HepG2 (cell line): Measurements from ENCODE around the gene USH2A. TPM values are rescaled to one million over a fixed set of nuclear protein-coding genes. Genes with fewer than 3 reads are reported as not detected.
A peak's percentile ranks its signal among the peaks of the same experiment; 100 is the strongest.

Source experiments
- ATAC-seq: fragments of 200-7000 bp; cut with Tn5 transposase; 3 replicates; pipeline ENCODE4 v1.9.1; 2020; ENCODE audit warnings: mild to moderate bottlenecking, moderate library complexity
- BruUV-seq: library from RNA; stranded (reverse); fragments of 400-500 nt; replicated peaks from 2 replicates; lab custom pipeline; 2021; lab: Mats Ljungman, UMichigan
- CTCF ChIA-PET: fragments of 300-600 bp; formaldehyde crosslinking; extraction: SDS; loops from one replicate; lab custom pipeline; 2021; ENCODE audit warnings: low total read pairs, inconsistent platforms, low intra/inter-chr PET ratio; lab: Yijun Ruan, JAX
- POLR2A ChIA-PET: fragments of 350-600 bp; sonication (Branson Sonifier 250); formaldehyde crosslinking; loops from one replicate; lab custom pipeline; 2020; ENCODE audit warnings: antibody characterized with exemption, inconsistent platforms; lab: Yijun Ruan, JAX
- DNase-seq: peaks from one replicate; pipeline ENCODE4 v3.0.0-alpha.2; 2015; ENCODE audit warnings: low spot score
- FAIRE-seq: peaks from 3 replicates; lab custom pipeline; 2011; peaks lifted over from hg19 to GRCh38; lab: Jason Lieb, UNC
- H2AFZ ChIP-seq: one replicate; pipeline ENCODE4 v1.6.1; 2011; ENCODE audit warnings: low read length, inconsistent platforms
- H3K27ac ChIP-seq: fragments of 300-600 bp; 3 replicates; pipeline ENCODE4 v1.8.0; 2011; ENCODE audit warnings: mixed run types, mild to moderate bottlenecking, mixed read lengths, low read length, inconsistent platforms; ENCODE audit not compliant: insufficient read depth; ENCODE audit errors: extremely low read length
- H3K27me3 ChIP-seq, 2 experiments: fragments of 200-600 bp in 1 of 2; 2 replicates in 1 of 2; 3 replicates in 1 of 2; pipeline versions ENCODE4 v1.6.0 to v1.8.0; 2011; ENCODE audit warnings: low read length in 2 of 2, mild to moderate bottlenecking in 2 of 2, moderate library complexity in 2 of 2, inconsistent platforms in 1 of 2; ENCODE audit not compliant: insufficient read depth in 2 of 2, control insufficient read depth in 1 of 2
- H3K36me3 ChIP-seq, 2 experiments: fragments of 200-600 bp in 1 of 2; replicated peaks in 1 of 2; 2 replicates in 1 of 2; 3 replicates in 1 of 2; pipeline versions ENCODE4 v1.5.1 to v1.8.0; 2011; ENCODE audit warnings: low read length in 2 of 2, inconsistent platforms in 1 of 2; ENCODE audit not compliant: insufficient read depth in 2 of 2, control insufficient read depth in 1 of 2
- H3K4me1 ChIP-seq: 2 replicates; pipeline ENCODE4 v1.5.1; 2012; ENCODE audit warnings: low read length, inconsistent platforms; ENCODE audit not compliant: insufficient read depth
- H3K4me2 ChIP-seq: 2 replicates; pipeline ENCODE4 v1.6.0; 2011; ENCODE audit warnings: low read depth, low read length, inconsistent platforms
- H3K4me3 ChIP-seq, 3 experiments: fragments of 200-600 bp in 1 of 3; sonication (generic), shearing (Covaris generic) in 1 of 3; replicated peaks in 1 of 3; 2 replicates each; pipeline ENCODE4 v1.5.1; 2011 to 2016; ENCODE audit warnings: low read length in 3 of 3, inconsistent platforms in 2 of 3, low read depth in 2 of 3, mild to moderate bottlenecking in 2 of 3, control low read depth in 1 of 3, mixed read lengths in 1 of 3; ENCODE audit not compliant: insufficient read depth in 1 of 3
- H3K79me2 ChIP-seq: one replicate; pipeline ENCODE4 v1.6.1; 2011; ENCODE audit warnings: low read length, inconsistent platforms; ENCODE audit not compliant: insufficient read depth
- H3K9ac ChIP-seq: 2 replicates; pipeline ENCODE4 v1.6.0; 2011; ENCODE audit warnings: mild to moderate bottlenecking, low read depth, low read length, inconsistent platforms; ENCODE audit not compliant: insufficient read depth
- H3K9me3 ChIP-seq: 2 replicates; pipeline ENCODE4 v1.5.1; 2012; ENCODE audit warnings: mild to moderate bottlenecking, low read length
- H4K20me1 ChIP-seq: 2 replicates; pipeline ENCODE4 v1.6.0; 2011; ENCODE audit warnings: inconsistent platforms, mild to moderate bottlenecking, low read length, moderate library complexity; ENCODE audit not compliant: insufficient read depth
- ARNTL ChIP-seq: sonication (generic); formaldehyde crosslinking; IDR thresholded peaks from 2 replicates; pipeline ENCODE4 v1.4.0; 2020; ENCODE audit warnings: mild to moderate bottlenecking, missing genetic modification reagents
- ATF5 ChIP-seq: sonication (generic); formaldehyde crosslinking; IDR thresholded peaks from 2 replicates; pipeline ENCODE4 v1.4.0; 2020; ENCODE audit warnings: mild to moderate bottlenecking, low read depth, missing genetic modification reagents
- CHD2 ChIP-seq: IDR thresholded peaks from 2 replicates; pipeline ENCODE4 v1.6.1; 2011; ENCODE audit warnings: low read depth, low read length, improper control_type of control experiment
- DMAP1 ChIP-seq: IDR thresholded peaks from 2 replicates; pipeline ENCODE4 v1.6.1; 2016
- ELF3 ChIP-seq: IDR thresholded peaks from 2 replicates; pipeline ENCODE4 v1.6.1; 2016; ENCODE audit warnings: missing genetic modification reagents, missing compliant biosample characterization
- ISX ChIP-seq: sonication (generic); formaldehyde crosslinking; conservative IDR thresholded peaks from 2 replicates; pipeline ENCODE4 v1.5.0; 2020; ENCODE audit warnings: missing genetic modification reagents
- KDM2A ChIP-seq: sonication (generic); formaldehyde crosslinking; IDR thresholded peaks from 2 replicates; pipeline ENCODE4 v1.4.0; 2020; ENCODE audit warnings: low read depth, missing genetic modification reagents, borderline replicate concordance
- KLF11 ChIP-seq: IDR thresholded peaks from 2 replicates; pipeline ENCODE4 v1.6.1; 2016; ENCODE audit warnings: missing compliant biosample characterization
- NFE2L2 ChIP-seq: fragments of 150-350 bp; IDR thresholded peaks from 2 replicates; pipeline ENCODE4 v1.6.1; 2014; ENCODE audit warnings: low read length
- PHF8 ChIP-seq: sonication (generic); formaldehyde crosslinking; IDR thresholded peaks from 2 replicates; pipeline ENCODE4 v1.5.0; 2020; ENCODE audit warnings: missing genetic modification reagents
- POLR2AphosphoS5 ChIP-seq: IDR thresholded peaks from 2 replicates; pipeline ENCODE4 v1.6.1; 2012; ENCODE audit warnings: low read depth, low read length
- PPARG ChIP-seq: conservative IDR thresholded peaks from 2 replicates; pipeline ENCODE4 v1.6.1; 2016; ENCODE audit warnings: missing biosample characterization, missing genetic modification reagents
- PREB ChIP-seq: sonication (generic); formaldehyde crosslinking; IDR thresholded peaks from 2 replicates; pipeline ENCODE4 v1.4.0; 2020; ENCODE audit warnings: missing genetic modification reagents
- SPEN ChIP-seq: sonication (generic); formaldehyde crosslinking; IDR thresholded peaks from 2 replicates; pipeline ENCODE4 v1.5.1; 2020; ENCODE audit warnings: low read depth, mild to moderate bottlenecking, missing genetic modification reagents
- SRY ChIP-seq: sonication (generic); formaldehyde crosslinking; IDR thresholded peaks from 2 replicates; pipeline ENCODE4 v1.8.0; 2022; ENCODE audit warnings: mild to moderate bottlenecking, missing genetic modification reagents
- TCF12 ChIP-seq, 2 experiments: fragments of 450-650 bp in 1 of 2; sonication (generic) in 1 of 2; formaldehyde crosslinking in 1 of 2; IDR thresholded peaks; 2 replicates each; pipeline versions ENCODE4 v1.6.1 to v1.8.0; 2017 to 2022; ENCODE audit warnings: antibody characterized with exemption in 1 of 2, mild to moderate bottlenecking in 1 of 2, missing genetic modification reagents in 1 of 2, moderate library complexity in 1 of 2
- TP53 ChIP-seq: sonication (generic); formaldehyde crosslinking; conservative IDR thresholded peaks from 2 replicates; pipeline ENCODE4 v1.4.0; 2020; ENCODE audit warnings: missing genetic modification reagents
- ZNF296 ChIP-seq: sonication (generic); formaldehyde crosslinking; conservative IDR thresholded peaks from 2 replicates; pipeline ENCODE4 v1.5.0; 2020; ENCODE audit warnings: mild to moderate bottlenecking, missing genetic modification reagents
- ZNF790 ChIP-seq: sonication (generic); formaldehyde crosslinking; IDR thresholded peaks from 2 replicates; pipeline ENCODE4 v1.8.0; 2022; ENCODE audit warnings: missing genetic modification reagents, mild to moderate bottlenecking, borderline replicate concordance
- WGBS: methylation state at CpG from one replicate; pipeline ENCODE4 v1.1.6; 2017; ENCODE audit warnings: low lambda C conversion rate; 5-methylcytosine and 5-hydroxymethylcytosine counted together
- in situ Hi-C: cut with HindIII; loops from 2 replicates; pipeline ENCODE4 v1.10.0; 2017; ENCODE audit warnings: low pct_unique_long_range_greater_than_20kb; ENCODE audit not compliant: extremely low pct_ligation_motif_present
- intact Hi-C: fragments of 100-400 bp; cut with micrococcal nuclease; formaldehyde crosslinking; loops from one replicate; pipeline ENCODE4 v1.10.0; 2022; ENCODE audit not compliant: unreplicated experiment
- polyA plus RNA-seq, 8 experiments: library from polyadenylated mRNA; depleted of rRNA in 3 of 8; stranded (reverse) in 7 of 8; unstranded in 1 of 8; fragments of >200 nt; fragmentation: Illumina TruSeq in 4 of 8; extraction: Trizol in 4 of 8; gene quantifications; 2 replicates each; pipeline versions ENCODE4 v1.2.1 to v1.2.3, GENCODE V29; 2011 to 2016; ENCODE audit warnings: low read depth in 4 of 8, missing spikeins in 1 of 8, mixed read lengths in 1 of 8; ENCODE audit not compliant: insufficient read depth in 1 of 8
- total RNA-seq, 5 experiments: library from RNA; depleted of rRNA; stranded (reverse); fragments of >200 nt; fragmentation: Illumina TruSeq; extraction: Trizol; gene quantifications; 2 replicates each; pipeline ENCODE4 v1.2.3, GENCODE V29; 2016; ENCODE audit warnings: low read depth in 1 of 5

The USH2A gene
- total and polyA plus RNA-seq, 2 of the 13 experiments (the other 11 are each of a cell fraction or from before 2014, with no cell fraction given), result 0.02 TPM; not detected in 1

DNA sequence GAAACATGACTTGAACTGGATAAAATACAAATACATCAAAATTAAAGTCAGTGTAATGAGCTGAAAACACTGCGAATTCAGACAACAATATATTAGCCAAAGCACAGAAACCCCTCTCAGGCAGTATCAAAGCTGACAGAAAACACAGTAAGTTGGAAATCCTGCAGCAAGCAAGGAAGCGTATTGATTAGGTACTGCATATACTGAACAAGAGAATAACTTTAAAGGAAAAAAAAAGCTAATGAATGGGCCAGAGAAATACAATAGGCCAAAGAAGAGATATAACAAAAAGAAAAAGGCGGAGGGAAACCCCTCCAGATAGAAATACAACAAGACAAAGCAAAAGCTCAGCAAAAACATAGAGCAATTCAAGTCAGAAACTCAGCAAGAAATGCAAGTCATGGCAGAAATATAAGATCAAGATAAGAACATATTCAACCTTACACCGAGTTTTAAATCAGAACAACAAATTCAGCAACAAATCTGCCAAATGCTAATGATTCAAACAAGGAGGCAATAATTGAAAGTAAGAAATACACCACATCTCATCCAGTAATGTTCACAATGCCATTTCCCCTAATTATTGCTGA, 299.0 kb downstream of the USH2A start:
- Histone ChIP-seq H3K4me3 (no peak overlapping the region), H3K36me3 (no peaks in the 10 kb centered on the region), H2AFZ (no peak overlapping the region), H3K27ac (no peak overlapping the region), H3K9ac (no peak overlapping the region), H3K4me1 (no peaks in the 10 kb centered on the region), H3K4me2 (no peak overlapping the region), H3K9me3 (no peaks in the 10 kb centered on the region), H3K79me2 (no peaks in the 10 kb centered on the region), H3K27me3 (no peaks in the 10 kb centered on the region; a peak in 1 of 5 replicates), H4K20me1 (no peaks in the 10 kb centered on the region)
- CTCF ChIA-PET, result no interaction called here
- no peak for ATAC-seq
- WGBS, result 7% methylated on average over 4 of the region's 4 CpGs
- no peak for FAIRE-seq
- TF ChIP-seq ZNF296 (CRISPR knock-in tag), result no peak
- no peak for TF ChIP-seq SPEN (CRISPR knock-in tag)
- TF ChIP-seq NFE2L2, result peak; percentile 68
- intact Hi-C loops (no loop called here), in situ Hi-C loops (no loop called here)
- DNase-seq, result no peak
- BruUV-seq, result no TSS peak
- POLR2A ChIA-PET, result no interaction called here

DNA sequence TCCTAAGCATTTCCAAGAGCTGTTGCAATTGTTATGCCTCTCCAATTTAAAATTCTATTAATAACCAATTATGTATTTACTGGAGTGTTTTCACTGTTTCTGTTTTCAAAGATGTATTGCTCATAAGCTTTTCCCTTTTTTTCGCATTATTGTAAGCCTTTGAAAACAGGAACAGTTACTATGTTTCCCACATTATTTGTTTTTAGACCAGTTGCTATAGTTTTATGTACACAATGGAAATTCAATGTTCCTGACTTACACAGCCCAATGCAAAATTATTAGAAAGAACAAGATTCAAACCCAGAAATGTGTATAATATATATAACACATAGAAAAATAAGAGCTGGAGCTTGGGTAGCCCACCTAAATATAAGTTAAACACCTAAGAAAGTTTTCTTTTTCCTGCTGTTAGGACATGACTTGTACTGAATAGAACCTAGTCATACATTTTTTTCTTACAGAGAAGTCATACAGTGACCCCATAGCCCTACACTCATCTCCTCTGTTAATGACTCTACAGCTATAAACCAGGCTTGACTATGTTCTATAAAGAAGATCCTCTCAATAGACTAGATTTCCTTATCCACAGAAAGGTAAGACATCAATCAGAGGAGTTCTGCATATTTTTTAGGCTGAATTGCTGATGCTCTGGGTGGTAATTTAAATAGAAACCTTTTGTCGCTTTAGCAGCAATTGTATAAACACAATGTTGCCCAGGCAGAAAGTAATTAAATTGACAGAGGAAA, 299.6 kb downstream of the USH2A start:
- ATAC-seq, result no peak
- no peak overlapping the region for H3K4me2 ChIP-seq
- no peaks in the 10 kb centered on the region for H3K9me3 ChIP-seq
- FAIRE-seq, result no peak
- 29% methylated on average over 2 of the region's 2 CpGs for WGBS
- H4K20me1 ChIP-seq, result no peaks in the 10 kb centered on the region
- intact Hi-C loops (no loop called here), in situ Hi-C loops (no loop called here)
- no peak overlapping the region for H3K27ac ChIP-seq
- no peak overlapping the region for H3K9ac ChIP-seq
- H3K4me3 ChIP-seq, result no peak overlapping the region
- BruUV-seq, result no TSS peak
- CTCF ChIA-PET, result no interaction called here
- no peaks in the 10 kb centered on the region for H3K36me3 ChIP-seq
- no peaks in the 10 kb centered on the region for H3K79me2 ChIP-seq
- H2AFZ ChIP-seq, result no peak overlapping the region
- POLR2A ChIA-PET, result no interaction called here
- no peaks in the 10 kb centered on the region; a peak in 1 of 5 replicates for H3K27me3 ChIP-seq
- no peak for DNase-seq
- no peaks in the 10 kb centered on the region for H3K4me1 ChIP-seq
- TF ChIP-seq KDM2A (CRISPR knock-in tag) (no peak), PREB (CRISPR knock-in tag) (no peak), POLR2AphosphoS5 (no peak), ISX (CRISPR knock-in tag) (no peak), DMAP1 (CRISPR knock-in tag) (no peak), ELF3 (CRISPR knock-in tag) (no peak), KLF11 (no peak), ARNTL (CRISPR knock-in tag) (no peak), TP53 (CRISPR knock-in tag) (no peak), ATF5 (CRISPR knock-in tag) (no peak), SRY (CRISPR knock-in tag) (no peak), TCF12 (IDR thresholded peaks at IDR 0.05) (no peak), TCF12 (CRISPR knock-in tag; IDR thresholded peaks at IDR 0.05) (no peak), PPARG (CRISPR knock-in tag) (no peak), CHD2 (no peak), ZNF790 (CRISPR knock-in tag) (no peak), PHF8 (CRISPR knock-in tag) (no peak)
